GM21576 (cell line): ENCODE results near the gene IL2RA.
"Not testable (repeated sequence)": the region's sequence is repeated elsewhere in the genome, so short reads cannot be mapped to it uniquely, and the experiment has no call there.

Experiments
- ATAC-seq: cut with Tn5 transposase; IDR thresholded peaks from one replicate; pipeline ENCODE4 v1.9.1; 2021; ENCODE audit warnings: mild to moderate bottlenecking, moderate library complexity; ENCODE audit not compliant: unreplicated experiment

The IL2RA gene

DNA sequence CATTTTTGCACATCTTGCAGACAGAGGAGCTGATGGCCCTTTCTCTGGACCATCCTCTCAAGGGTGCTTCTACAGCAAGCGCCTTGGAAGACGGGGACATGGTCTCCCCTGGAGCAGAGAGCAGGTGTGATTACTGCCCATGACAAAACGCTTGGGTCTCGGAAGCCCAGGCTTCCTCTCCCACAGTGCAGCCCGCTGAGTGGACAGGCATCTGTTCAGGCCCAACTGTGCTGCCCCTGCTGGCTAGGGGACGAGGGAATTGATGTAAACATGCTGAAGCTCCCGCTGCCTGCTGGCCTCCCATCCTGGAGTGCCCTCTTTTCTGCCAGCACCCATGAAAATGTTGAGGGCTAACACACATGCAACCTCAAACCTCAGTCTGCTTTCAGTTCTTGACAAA, 99.1 kb downstream of the IL2RA start:
- ATAC-seq, result no peak

DNA sequence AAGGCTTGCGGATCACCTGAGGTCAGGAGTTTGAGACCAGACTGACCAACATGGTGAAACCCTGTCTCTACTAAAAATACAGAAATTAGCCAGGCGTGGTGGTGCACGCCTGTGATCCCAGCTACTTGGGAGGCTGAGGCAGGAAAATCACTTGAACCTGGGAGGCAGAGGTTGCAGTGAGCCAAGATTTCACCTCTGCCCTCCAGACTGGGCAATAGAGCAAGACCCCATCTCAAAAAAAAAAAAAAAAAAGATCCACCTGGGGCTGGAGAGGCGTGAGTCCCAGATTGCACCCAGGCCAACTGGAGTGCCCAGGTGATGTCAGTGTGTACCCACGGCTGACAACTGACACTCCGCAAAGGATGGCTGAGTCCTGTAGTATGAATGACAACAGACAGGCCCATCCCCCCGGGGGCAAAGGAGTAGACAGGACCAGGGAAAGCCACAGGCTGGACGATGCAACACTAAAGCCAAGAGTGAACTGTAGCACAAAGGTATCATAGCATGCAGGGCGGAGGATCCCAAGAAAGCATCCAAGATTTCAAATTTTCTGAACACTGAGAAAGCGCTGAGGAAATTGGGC, 99.7 kb downstream of the IL2RA start:
- not testable (repeated sequence) for ATAC-seq

DNA sequence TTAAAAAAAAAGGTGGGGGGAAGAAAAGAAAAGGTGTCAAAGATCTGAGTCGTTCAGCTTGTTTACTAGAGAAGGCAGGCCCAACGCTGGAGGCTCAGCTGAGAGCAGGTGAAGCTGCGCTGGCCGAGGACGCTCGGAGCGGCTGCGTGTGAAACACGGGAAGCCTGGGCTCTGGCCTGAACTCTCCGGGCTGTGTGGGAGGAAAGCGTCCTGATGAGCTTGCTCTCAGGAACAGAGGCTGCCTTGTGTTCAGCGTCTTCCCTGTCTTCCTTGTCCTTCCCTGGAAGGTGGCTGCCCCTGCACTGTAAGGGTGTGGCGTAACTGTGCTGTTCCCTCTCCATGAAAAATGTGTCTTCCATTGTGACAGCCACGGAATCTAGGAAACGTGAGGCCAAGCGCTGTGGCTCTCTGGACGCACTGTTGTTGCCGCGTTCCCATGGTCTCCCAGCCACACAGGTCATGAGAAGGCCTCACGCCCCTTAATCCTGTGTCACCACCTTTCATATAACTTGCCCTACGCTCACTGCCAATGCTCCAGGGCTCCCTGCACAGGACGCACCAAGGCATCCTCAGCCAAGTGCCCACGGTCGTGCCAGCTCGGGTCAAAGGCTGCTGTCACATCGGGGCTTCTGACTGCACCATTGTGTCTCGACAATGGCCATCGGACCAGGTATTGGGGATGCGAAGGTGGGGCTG, 100.6 kb downstream of the IL2RA start:
- no peak for ATAC-seq

DNA sequence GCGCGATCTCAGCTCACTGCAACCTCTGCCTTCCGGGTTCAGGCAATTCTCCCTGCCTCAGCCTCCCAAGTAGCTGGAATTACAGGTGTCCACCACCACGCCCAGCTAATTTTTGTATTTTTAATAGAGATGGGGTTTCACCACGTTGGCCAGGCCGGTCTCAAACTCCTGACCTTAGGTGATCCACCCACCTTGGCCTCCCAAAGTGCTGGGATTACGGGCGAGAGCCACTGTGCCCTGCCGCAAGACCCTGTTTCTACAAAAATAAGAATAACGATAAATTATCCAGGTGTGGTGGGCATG, 101.2 kb downstream of the IL2RA start:
- ATAC-seq, result not testable (repeated sequence)
